Transverse colon (tissue), 3 donors: ENCODE data around the gene PML.

Experiments
- CTCF ChIP-seq, 5 experiments: fragments of 200-600 bp in 3 of 5; fragments of 450-650 bp in 2 of 5; sonication (generic) in 3 of 5; IDR thresholded peaks; 1 replicate in 2 of 5; 2 replicates in 3 of 5; pipeline ENCODE4 v1.5.1; 2016 to 2017; ENCODE audit warnings: antibody characterized with exemption in 5 of 5, inconsistent platforms in 3 of 5, mild to moderate bottlenecking in 2 of 5, moderate library complexity in 1 of 5
- EP300 ChIP-seq: sonication (generic); formaldehyde crosslinking; IDR thresholded peaks from one replicate; pipeline ENCODE4 v1.6.1; 2017; ENCODE audit warnings: antibody characterized with exemption, low read depth
- POLR2A ChIP-seq: fragments of 450-650 bp; IDR thresholded peaks from one replicate; pipeline ENCODE4 v1.6.1; 2016; ENCODE audit warnings: antibody characterized with exemption, mild to moderate bottlenecking, moderate library complexity

DNA sequence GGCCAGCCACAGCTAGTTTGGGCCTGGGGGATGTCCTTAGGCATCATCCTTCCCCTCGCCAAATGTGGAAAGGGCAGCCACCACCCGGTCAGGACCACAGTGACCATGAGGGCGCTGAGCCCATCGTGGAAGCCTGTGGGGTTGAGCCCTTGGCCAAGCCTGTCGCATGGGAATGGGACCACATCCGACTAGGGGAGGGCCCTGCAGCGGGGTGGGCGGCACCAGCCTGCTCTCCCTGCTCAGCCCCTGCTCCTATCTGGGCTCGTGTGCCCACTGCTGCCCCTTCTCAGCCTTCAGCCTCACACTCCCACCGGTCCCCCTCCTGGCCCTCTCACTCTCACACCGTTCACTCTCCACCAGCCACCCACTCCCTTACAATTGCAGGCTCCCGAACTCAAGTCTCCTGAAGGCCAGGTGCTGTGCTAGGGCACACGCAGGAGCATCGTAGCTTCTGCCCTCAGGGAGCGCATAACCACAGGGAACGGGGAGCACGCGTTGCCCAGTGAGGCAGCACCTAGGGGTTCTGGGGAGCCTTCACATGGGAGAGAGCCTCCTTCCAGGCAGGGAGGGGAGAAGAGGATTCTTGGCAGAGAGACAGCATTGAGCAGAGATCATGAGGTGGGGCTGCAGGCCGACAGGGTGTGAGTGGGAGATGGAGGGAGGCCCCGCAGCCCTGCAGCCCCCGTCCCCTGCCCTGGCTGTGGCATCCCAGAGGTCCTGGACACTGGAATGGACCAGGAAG, 42.2 kb upstream of the PML start:
- TF ChIP-seq CTCF (IDR thresholded peaks at IDR 0.05), result no peak
- no peak for TF ChIP-seq EP300
- no peak for TF ChIP-seq POLR2A
